Retinal pigment epithelial cell (primary cell): Measurements from ENCODE around the gene PPP1R3D.

Experiments
- DNase-seq: peaks from one replicate; pipeline ENCODE4 v3.0.0-alpha.2; 2010; ENCODE audit warnings: low read depth
- H3K4me3 ChIP-seq: 2 replicates; pipeline ENCODE4 v1.5.1; 2011; ENCODE audit warnings: mild to moderate bottlenecking, low read length, control low read depth, moderate library complexity
- TF ChIP-seq, protein P1 (sequence below): conservative IDR thresholded peaks from 2 replicates; pipeline ENCODE4 v1.5.1; 2011; ENCODE audit warnings: low read depth, low read length, control low read depth, inconsistent platforms

Gene PPP1R3D

DNA sequence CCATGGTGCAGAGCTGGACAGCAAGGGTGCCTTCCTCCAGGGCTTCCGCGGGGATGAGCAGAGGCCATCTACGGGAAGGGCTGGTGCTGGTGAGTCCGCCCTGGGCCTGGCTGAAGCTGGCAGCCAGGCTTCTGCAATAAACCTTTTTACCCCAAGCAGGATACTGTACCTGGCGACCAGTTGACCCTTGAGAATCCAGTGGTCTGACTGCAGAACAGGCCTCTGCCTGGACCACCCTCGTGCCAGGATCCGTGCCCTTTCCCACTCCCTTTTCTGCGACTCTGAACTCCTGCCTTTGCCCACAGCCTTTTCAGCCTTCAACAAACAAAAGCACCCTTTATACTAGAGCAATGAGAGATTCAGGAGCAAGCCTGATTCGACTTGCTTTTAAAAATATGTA, 37.0 kb upstream of the PPP1R3D start:
- TF ChIP-seq, protein P1, sequence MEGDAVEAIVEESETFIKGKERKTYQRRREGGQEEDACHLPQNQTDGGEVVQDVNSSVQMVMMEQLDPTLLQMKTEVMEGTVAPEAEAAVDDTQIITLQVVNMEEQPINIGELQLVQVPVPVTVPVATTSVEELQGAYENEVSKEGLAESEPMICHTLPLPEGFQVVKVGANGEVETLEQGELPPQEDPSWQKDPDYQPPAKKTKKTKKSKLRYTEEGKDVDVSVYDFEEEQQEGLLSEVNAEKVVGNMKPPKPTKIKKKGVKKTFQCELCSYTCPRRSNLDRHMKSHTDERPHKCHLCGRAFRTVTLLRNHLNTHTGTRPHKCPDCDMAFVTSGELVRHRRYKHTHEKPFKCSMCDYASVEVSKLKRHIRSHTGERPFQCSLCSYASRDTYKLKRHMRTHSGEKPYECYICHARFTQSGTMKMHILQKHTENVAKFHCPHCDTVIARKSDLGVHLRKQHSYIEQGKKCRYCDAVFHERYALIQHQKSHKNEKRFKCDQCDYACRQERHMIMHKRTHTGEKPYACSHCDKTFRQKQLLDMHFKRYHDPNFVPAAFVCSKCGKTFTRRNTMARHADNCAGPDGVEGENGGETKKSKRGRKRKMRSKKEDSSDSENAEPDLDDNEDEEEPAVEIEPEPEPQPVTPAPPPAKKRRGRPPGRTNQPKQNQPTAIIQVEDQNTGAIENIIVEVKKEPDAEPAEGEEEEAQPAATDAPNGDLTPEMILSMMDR = no peak
- H3K4me3 ChIP-seq = no peak overlapping the region
- no peak for DNase-seq

DNA sequence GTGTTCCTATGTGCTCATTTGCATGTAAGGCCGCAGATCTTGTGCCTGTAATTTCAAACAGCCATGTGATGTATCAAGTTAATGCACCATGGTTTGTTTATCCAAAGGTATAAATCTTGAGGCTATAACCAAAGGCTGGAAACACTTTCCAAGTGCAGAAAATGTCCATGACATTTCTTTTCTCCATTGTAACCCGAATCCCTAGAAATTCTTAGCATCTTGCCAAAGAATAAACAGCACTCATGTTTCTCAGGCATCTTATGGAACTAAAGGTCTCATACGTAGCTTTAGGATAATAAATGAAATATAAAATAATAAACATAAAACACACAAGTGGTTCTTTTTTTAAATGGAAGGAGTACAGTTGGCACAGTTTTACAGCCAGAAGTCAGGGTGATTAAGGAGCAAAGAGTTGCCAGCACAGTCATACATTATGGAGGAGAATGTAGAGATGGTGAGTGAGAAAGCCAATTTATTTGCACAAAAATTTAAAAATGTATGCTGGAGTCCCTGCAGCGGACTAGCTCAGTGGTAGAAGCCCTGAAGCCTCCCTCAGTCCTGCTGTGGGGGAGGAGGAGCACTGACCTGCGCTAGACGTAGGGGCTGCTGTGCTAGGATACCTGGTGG, 36.2 kb upstream of the PPP1R3D start:
- TF ChIP-seq, protein P1 = no peak
- H3K4me3 ChIP-seq = no peak overlapping the region
- DNase-seq = no peak

DNA sequence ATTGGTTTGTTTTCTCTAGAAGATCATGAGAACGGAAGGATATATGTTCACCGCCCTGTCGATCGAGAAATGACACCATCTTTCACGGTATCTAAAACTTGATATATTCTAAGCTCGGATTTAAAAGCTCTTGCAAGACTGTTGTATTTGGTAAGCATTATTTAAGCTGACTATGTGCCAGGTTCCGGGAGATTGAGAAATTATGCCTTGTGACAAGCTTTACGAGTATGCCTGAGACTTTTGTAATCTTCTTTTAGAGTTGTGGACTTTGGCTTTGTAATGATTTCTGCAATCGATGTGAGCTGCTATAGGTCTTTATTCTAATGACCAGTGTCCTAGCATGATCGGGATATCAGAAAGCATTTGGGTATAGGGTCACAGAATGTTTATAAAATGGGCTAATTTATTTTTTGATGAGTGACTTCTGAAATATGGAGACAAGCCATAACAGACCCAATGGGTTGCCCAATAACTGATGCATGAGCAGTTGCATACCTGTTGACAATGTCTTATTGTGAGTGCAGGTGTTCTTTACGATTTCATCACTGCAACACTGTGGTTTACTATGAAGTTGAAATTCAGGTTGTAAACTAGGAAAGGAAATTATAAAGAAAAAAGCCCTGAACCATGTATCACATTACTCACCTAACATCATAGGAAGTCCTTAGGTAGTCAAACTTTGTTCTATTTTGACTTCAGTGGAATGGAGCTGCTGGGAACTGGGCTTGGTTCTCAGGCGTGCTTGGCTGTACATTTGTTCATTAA, 32.1 kb upstream of the PPP1R3D start:
- TF ChIP-seq, protein P1 = no peak
- no peak overlapping the region for H3K4me3 ChIP-seq
- DNase-seq = no peak

DNA sequence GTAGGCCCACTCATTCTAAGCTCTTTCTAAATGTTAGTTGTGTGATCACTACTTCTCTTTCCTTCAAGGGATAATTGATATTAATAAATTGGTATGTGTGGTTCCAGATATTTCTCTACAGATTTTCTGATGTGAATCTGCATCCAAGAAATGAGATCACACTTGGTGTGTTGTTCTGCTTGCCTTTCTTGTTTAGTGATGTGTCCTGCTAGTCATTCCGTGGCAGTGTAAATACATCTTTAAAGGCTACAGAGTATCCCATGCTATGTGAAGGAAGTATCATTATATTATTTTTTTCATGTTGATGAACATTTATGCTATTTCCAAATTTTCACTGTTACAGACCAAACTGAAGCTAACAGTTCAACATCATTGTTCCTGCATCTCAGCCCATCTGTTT, 31.3 kb upstream of the PPP1R3D start:
- no peak for DNase-seq
- no peak overlapping the region for H3K4me3 ChIP-seq
- TF ChIP-seq, protein P1 = no peak

DNA sequence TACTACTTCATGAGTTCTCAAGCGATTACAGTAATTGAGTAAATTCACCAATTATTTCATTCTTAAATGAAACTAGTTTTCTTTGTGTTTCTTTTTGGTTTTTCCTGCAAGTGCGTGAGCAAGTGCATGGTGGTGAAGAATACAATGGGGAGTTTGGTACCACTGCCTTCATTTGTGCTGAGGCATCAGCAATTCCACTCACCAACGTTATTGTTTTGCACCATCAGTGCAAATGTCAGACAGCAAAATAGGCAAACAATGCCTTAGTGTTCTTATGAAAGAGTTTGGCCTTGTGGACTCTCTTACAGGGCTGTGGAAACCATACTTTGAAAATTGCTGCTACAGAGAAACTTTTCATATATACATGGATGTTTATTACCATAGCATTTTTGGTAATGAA, 26.3 kb upstream of the PPP1R3D start:
- no peak for DNase-seq
- TF ChIP-seq, protein P1 = no peak
- H3K4me3 ChIP-seq = no peak overlapping the region

DNA sequence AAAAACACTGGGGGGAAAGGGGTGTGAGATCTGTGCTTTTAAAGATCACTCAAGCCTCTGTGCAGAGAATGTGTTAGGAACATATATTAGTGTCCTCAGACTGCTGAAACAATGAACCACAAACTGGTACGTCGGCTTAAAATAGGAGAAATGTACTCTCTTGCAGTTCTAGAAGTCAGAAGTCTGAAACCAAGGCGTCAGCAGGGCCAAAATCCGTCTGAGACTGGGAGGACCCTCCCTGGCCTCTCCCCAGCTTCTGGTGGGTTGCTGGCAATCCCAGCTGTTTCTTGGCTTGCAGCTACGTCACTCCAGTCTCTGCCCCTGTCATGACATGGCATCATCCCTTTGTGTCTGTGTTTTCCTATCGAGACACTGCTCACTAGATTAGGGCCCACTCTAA, 22.1 kb upstream of the PPP1R3D start:
- no peak for DNase-seq
- TF ChIP-seq, protein P1 = no peak
- no peak overlapping the region for H3K4me3 ChIP-seq

DNA sequence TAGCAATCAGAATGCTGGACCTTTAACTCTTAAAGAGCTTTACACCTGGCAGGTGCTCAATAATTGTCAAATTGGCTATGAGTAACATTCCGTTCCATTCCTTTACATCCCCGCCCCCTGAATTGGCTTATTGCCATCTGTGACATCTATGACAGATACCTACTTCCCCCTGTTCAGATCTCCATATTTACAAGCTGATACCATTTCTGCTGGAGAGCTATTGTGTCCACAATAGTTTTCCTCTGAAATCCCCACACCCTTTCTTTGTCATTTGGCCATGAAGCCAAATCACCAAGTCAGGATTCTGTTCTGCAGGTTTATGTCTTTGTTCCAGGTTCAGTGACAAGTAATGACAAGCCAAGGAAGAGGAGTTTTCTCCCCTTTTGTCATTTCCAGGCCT, 21.3 kb upstream of the PPP1R3D start:
- no peak overlapping the region for H3K4me3 ChIP-seq
- DNase-seq = no peak
- TF ChIP-seq, protein P1 = no peak
